T1000 (cell line): Measurements from ENCODE around the gene GLYATL1.

Experiments
- DNase-seq: peaks from one replicate; lab custom pipeline; 2025; ENCODE audit warnings: mixed read lengths; lab: John Stamatoyannopoulos, UW

Gene GLYATL1

GRCh38 chr11:58926695-58927094 lies 12.6 kb upstream of the GLYATL1 start:
- DNase-seq, result no peak

GRCh38 chr11:58927393-58928106 lies 11.7 kb upstream of the GLYATL1 start:
- DNase-seq, result no peak

GRCh38 chr11:58928107-58928499 lies 11.2 kb upstream of the GLYATL1 start:
- DNase-seq, result no peak

GRCh38 chr11:58928691-58929090 lies 10.6 kb upstream of the GLYATL1 start:
- DNase-seq, result no peak

GRCh38 chr11:58930926-58931325 lies 8.4 kb upstream of the GLYATL1 start:
- DNase-seq, result no peak

- DNase-seq, result no peak
Observed at GRCh38 chr11:58933661-58934060, 5.6 kb upstream of the GLYATL1 start.

- no peak for DNase-seq
Observed at GRCh38 chr11:58934945-58935513, 4.3 kb upstream of the GLYATL1 start.

- no peak for DNase-seq
Observed at GRCh38 chr11:58938398-58938797, 890 bp upstream of the GLYATL1 start.

GRCh38 chr11:58940028-58940427 lies 740 bp downstream of the GLYATL1 start:
- DNase-seq, result no peak

GRCh38 chr11:58941838-58942237 lies 2.5 kb downstream of the GLYATL1 start:
- DNase-seq, result no peak

GRCh38 chr11:58945663-58946062 lies 6.4 kb downstream of the GLYATL1 start:
- DNase-seq, result no peak

- DNase-seq, result no peak
Observed at GRCh38 chr11:58949184-58949583, 9.9 kb downstream of the GLYATL1 start.

GRCh38 chr11:58957922-58958321 lies 18.6 kb downstream of the GLYATL1 start:
- DNase-seq, result no peak

- DNase-seq, result no peak
Observed at GRCh38 chr11:58958500-58958899, 19.2 kb downstream of the GLYATL1 start.

GRCh38 chr11:58963551-58964104 lies 24.3 kb downstream of the GLYATL1 start:
- DNase-seq, result no peak

- DNase-seq, result no peak
Observed at GRCh38 chr11:58965246-58965985, 26.1 kb downstream of the GLYATL1 start.

GRCh38 chr11:58968251-58968711 lies 29.0 kb downstream of the GLYATL1 start:
- DNase-seq, result no peak

GRCh38 chr11:58977470-58977869 lies 38.2 kb downstream of the GLYATL1 start:
- no peak for DNase-seq

- DNase-seq, result no peak
Observed at GRCh38 chr11:58979222-58979621, 39.9 kb downstream of the GLYATL1 start.

- no peak for DNase-seq
Observed at GRCh38 chr11:58980159-58980843, 41.0 kb downstream of the GLYATL1 start.

GRCh38 chr11:58992489-58992888 lies 53.2 kb downstream of the GLYATL1 start:
- DNase-seq, result no peak

- no peak for DNase-seq
Observed at GRCh38 chr11:58994171-58994570, 54.9 kb downstream of the GLYATL1 start.
